K562 (cell line): ENCODE results near the gene KRT38. TPM values are rescaled to one million over a fixed set of nuclear protein-coding genes. Genes with fewer than 3 reads are reported as not detected.

Source experiments
- ATAC-seq: fragments of 200-7000 bp; cut with Tn5 transposase; 3 replicates; pipeline ENCODE4 v1.9.1; 2020; ENCODE audit warnings: moderate library complexity
- BruUV-seq: library from RNA; stranded (reverse); fragments of 400-500 nt; replicated peaks from 2 replicates; lab custom pipeline; 2021; lab: Mats Ljungman, UMichigan
- CTCF ChIA-PET: fragments of 300-600 bp; formaldehyde crosslinking; extraction: SDS; loops from one replicate; lab custom pipeline; 2021; ENCODE audit warnings: low intra/inter-chr PET ratio; lab: Yijun Ruan, JAX
- POLR2A ChIA-PET: fragments of 300-600, 350-650 bp; sonication (Branson Sonifier 250); formaldehyde crosslinking; extraction: SDS; loops from one replicate; lab custom pipeline; 2021; ENCODE audit warnings: antibody characterized with exemption, inconsistent platforms; lab: Yijun Ruan, JAX
- DNase-seq, 4 experiments: peaks; one replicate each; pipeline versions ENCODE4 v3.0.0 to v3.0.0-alpha.2; 2011 to 2018; ENCODE audit warnings: low spot score in 3 of 4, mixed read lengths in 3 of 4; ENCODE audit errors: extremely low read depth in 1 of 4
- FAIRE-seq: peaks from 2 replicates; lab custom pipeline; 2011; peaks lifted over from hg19 to GRCh38; lab: Jason Lieb, UNC
- H2AFZ ChIP-seq: 2 replicates; pipeline ENCODE4 v1.6.0; 2011; ENCODE audit warnings: low read depth, low read length, control low read depth, inconsistent platforms
- H3K27ac ChIP-seq: fragments of 200-600 bp; 3 replicates; pipeline ENCODE4 v1.8.0; 2011; ENCODE audit warnings: low read depth, mild to moderate bottlenecking, control low read depth, inconsistent platforms, low read length, moderate library complexity, mixed read lengths; ENCODE audit errors: extremely low read depth
- H3K27me3 ChIP-seq, 2 experiments: fragments of 300-600 bp in 1 of 2; 2 replicates in 1 of 2; 3 replicates in 1 of 2; pipeline versions ENCODE4 v1.6.0 to v1.8.0; 2011; ENCODE audit warnings: inconsistent platforms in 2 of 2, low read length in 2 of 2, mild to moderate bottlenecking in 1 of 2, mixed read lengths in 1 of 2, moderate library complexity in 1 of 2; ENCODE audit not compliant: control insufficient read depth in 2 of 2, insufficient read depth in 2 of 2
- H3K36me3 ChIP-seq: fragments of 300-600 bp; 3 replicates; pipeline ENCODE4 v1.8.0; 2011; ENCODE audit warnings: mild to moderate bottlenecking, low read length, inconsistent platforms; ENCODE audit not compliant: control insufficient read depth, insufficient read depth
- H3K4me1 ChIP-seq, 2 experiments: fragments of 200-600 bp in 1 of 2; replicated peaks in 1 of 2; 2 replicates in 1 of 2; 3 replicates in 1 of 2; pipeline versions ENCODE4 v1.5.1 to v1.8.0; 2011; ENCODE audit warnings: inconsistent platforms in 2 of 2, low read length in 2 of 2, mild to moderate bottlenecking in 1 of 2, mixed read lengths in 1 of 2, moderate library complexity in 1 of 2; ENCODE audit not compliant: control insufficient read depth in 2 of 2, insufficient read depth in 2 of 2
- H3K4me2 ChIP-seq: 2 replicates; pipeline ENCODE4 v1.6.1; 2011; ENCODE audit warnings: low read length, control low read depth, inconsistent platforms, mixed read lengths; ENCODE audit not compliant: insufficient read depth
- H3K4me3 ChIP-seq: fragments of 200-600 bp; sonication (generic), shearing (Covaris generic); 2 replicates; pipeline ENCODE4 v1.5.1; 2016; ENCODE audit warnings: control low read depth, inconsistent platforms
- H3K79me2 ChIP-seq: fragments of 200-600 bp; 3 replicates; pipeline ENCODE4 v1.8.0; 2011; ENCODE audit warnings: low read length, inconsistent platforms; ENCODE audit not compliant: control insufficient read depth, insufficient read depth
- H3K9ac ChIP-seq, 2 experiments: 2 replicates each; pipeline versions ENCODE4 v1.6.0 to v1.6.1; 2011; ENCODE audit warnings: low read depth in 2 of 2, low read length in 2 of 2, control low read depth in 1 of 2, inconsistent platforms in 1 of 2, mild to moderate bottlenecking in 1 of 2, mixed read lengths in 1 of 2; ENCODE audit not compliant: insufficient read depth in 1 of 2
- H3K9me1 ChIP-seq: one replicate; pipeline ENCODE4 v1.6.0; 2011; ENCODE audit warnings: inconsistent platforms, mild to moderate bottlenecking, low read length, moderate library complexity; ENCODE audit not compliant: control insufficient read depth, insufficient read depth
- H3K9me3 ChIP-seq: replicated peaks from 2 replicates; pipeline ENCODE4 v1.5.1; 2011; ENCODE audit warnings: low read depth, low read length, inconsistent platforms; ENCODE audit not compliant: control insufficient read depth, insufficient read depth
- H4K20me1 ChIP-seq: replicated peaks from 2 replicates; pipeline ENCODE4 v1.6.1; 2011; ENCODE audit warnings: low read length, inconsistent platforms, mixed read lengths; ENCODE audit not compliant: control insufficient read depth, insufficient read depth
- ZBED1 ChIP-seq: IDR thresholded peaks from 2 replicates; pipeline ENCODE4 v1.6.1; 2014
- WGBS: fragments of 100-300 bp; shearing (Covaris generic); methylation state at CpG from one replicate; pipeline ENCODE4 v1.1.6; 2016; ENCODE audit warnings: low coverage, mixed read lengths; ENCODE audit not compliant: insufficient coverage; ENCODE audit errors: missing lambda C conversion rate; 5-methylcytosine and 5-hydroxymethylcytosine counted together
- in situ Hi-C: fragments of 300-500 bp; cut with MboI; formaldehyde crosslinking; loops from 4 replicates; pipeline ENCODE4 v1.15.0; 2018; ENCODE audit warnings: inconsistent platforms, mixed read lengths
- intact Hi-C: fragments of 100-400 bp; cut with micrococcal nuclease; formaldehyde crosslinking; loops from 2 replicates; pipeline ENCODE4 v1.14.2; 2022
- polyA plus RNA-seq, 8 experiments: library from polyadenylated mRNA; depleted of rRNA in 4 of 8; stranded (reverse) in 5 of 8; unstranded in 3 of 8; fragments of >200 nt; fragmentation: Nextera tagmentation in 2 of 8; fragmentation: Illumina TruSeq in 1 of 8; extraction: Ambion mirVana in 2 of 8; extraction: Trizol in 1 of 8; gene quantifications; 2 replicates each; pipeline versions ENCODE4 v1.2.1 to v1.2.3, GENCODE V29; 2011 to 2014; ENCODE audit warnings: inconsistent platforms in 1 of 8, missing spikeins in 1 of 8
- total RNA-seq, 7 experiments: library from RNA; depleted of rRNA in 6 of 7; stranded (reverse); fragments of >200 nt in 6 of 7; fragmentation: Illumina TruSeq in 2 of 7; extraction: Trizol in 2 of 7; gene quantifications; 2 replicates each; pipeline versions ENCODE4 v1.2.1 to v1.2.3, GENCODE V29; 2011 to 2021; ENCODE audit warnings: low replicate concordance in 1 of 7
- TF ChIP-seq, protein P1 (sequence below): fragments of 250-450 bp; sonication (Bioruptor Pico); IDR thresholded peaks from 2 replicates; pipeline ENCODE4 v1.4.0; 2020; ENCODE audit warnings: mild to moderate bottlenecking, moderate library complexity, borderline replicate concordance
- TF ChIP-seq, protein P2 (sequence below): fragments of 250-450 bp; sonication (Bioruptor Pico); IDR thresholded peaks from 2 replicates; pipeline ENCODE4 v1.9.0; 2021; ENCODE audit warnings: mild to moderate bottlenecking, inconsistent platforms
- TF ChIP-seq, protein P3 (sequence below): fragments of 250-450 bp; sonication (Bioruptor Pico); IDR thresholded peaks from 2 replicates; pipeline ENCODE4 v1.9.0; 2021; ENCODE audit warnings: mild to moderate bottlenecking

The KRT38 gene
- total and polyA plus RNA-seq, 9 of the 15 experiments (the other 6 are each of a cell fraction or from before 2014, with no cell fraction given) = not detected

DNA sequence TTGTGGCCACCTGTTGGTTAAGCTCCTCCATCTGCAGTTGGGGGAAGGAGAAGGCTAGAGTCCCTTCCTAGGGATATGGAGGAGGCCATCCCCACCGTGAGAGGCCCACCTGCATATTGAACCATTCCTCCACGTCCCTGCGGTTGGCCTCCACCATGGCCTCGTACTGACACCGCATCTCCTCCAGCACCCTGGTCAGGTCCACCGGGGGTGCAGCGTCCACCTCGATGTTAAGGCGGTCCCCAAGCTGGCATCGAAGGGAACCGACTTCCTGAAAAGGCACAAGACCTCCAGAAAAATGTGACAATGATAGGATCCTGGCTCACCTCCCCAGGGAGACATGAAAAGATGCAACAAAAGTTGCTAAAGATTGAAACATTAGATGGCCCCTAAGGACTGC is 23.4 kb upstream of the KRT38 start:
- Histone ChIP-seq H4K20me1 (no peaks in the 10 kb centered on the region), H3K36me3 (no peaks in the 10 kb centered on the region), H3K27me3 (peaks cover 31 to 70% of the 10 kb centered on the region in 2 experiments), H3K27ac (no peak overlapping the region), H3K4me2 (no peak overlapping the region), H3K9me1 (no peaks in the 10 kb centered on the region), H3K9ac (no peak overlapping the region), H3K79me2 (no peaks in the 10 kb centered on the region), H3K4me3 (no peak overlapping the region), H2AFZ (no peak overlapping the region), H3K9me3 (no peaks in the 10 kb centered on the region), H3K4me1 (peaks cover 0 to 2% of the 10 kb centered on the region in 2 experiments; a peak in 1 of 5 replicates)
- DNase-seq = no peak
- TF ChIP-seq, protein P1, sequence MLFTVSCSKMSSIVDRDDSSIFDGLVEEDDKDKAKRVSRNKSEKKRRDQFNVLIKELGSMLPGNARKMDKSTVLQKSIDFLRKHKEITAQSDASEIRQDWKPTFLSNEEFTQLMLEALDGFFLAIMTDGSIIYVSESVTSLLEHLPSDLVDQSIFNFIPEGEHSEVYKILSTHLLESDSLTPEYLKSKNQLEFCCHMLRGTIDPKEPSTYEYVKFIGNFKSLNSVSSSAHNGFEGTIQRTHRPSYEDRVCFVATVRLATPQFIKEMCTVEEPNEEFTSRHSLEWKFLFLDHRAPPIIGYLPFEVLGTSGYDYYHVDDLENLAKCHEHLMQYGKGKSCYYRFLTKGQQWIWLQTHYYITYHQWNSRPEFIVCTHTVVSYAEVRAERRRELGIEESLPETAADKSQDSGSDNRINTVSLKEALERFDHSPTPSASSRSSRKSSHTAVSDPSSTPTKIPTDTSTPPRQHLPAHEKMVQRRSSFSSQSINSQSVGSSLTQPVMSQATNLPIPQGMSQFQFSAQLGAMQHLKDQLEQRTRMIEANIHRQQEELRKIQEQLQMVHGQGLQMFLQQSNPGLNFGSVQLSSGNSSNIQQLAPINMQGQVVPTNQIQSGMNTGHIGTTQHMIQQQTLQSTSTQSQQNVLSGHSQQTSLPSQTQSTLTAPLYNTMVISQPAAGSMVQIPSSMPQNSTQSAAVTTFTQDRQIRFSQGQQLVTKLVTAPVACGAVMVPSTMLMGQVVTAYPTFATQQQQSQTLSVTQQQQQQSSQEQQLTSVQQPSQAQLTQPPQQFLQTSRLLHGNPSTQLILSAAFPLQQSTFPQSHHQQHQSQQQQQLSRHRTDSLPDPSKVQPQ (CRISPR knock-in tag) = no peak
- TF ChIP-seq, protein P2, sequence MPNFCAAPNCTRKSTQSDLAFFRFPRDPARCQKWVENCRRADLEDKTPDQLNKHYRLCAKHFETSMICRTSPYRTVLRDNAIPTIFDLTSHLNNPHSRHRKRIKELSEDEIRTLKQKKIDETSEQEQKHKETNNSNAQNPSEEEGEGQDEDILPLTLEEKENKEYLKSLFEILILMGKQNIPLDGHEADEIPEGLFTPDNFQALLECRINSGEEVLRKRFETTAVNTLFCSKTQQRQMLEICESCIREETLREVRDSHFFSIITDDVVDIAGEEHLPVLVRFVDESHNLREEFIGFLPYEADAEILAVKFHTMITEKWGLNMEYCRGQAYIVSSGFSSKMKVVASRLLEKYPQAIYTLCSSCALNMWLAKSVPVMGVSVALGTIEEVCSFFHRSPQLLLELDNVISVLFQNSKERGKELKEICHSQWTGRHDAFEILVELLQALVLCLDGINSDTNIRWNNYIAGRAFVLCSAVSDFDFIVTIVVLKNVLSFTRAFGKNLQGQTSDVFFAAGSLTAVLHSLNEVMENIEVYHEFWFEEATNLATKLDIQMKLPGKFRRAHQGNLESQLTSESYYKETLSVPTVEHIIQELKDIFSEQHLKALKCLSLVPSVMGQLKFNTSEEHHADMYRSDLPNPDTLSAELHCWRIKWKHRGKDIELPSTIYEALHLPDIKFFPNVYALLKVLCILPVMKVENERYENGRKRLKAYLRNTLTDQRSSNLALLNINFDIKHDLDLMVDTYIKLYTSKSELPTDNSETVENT (CRISPR knock-in tag) = no peak
- TF ChIP-seq, protein P3, sequence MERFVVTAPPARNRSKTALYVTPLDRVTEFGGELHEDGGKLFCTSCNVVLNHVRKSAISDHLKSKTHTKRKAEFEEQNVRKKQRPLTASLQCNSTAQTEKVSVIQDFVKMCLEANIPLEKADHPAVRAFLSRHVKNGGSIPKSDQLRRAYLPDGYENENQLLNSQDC = no peak
- TF ChIP-seq ZBED1 = no peak
- ATAC-seq = no peak
- no TSS peak for BruUV-seq
- POLR2A ChIA-PET = interaction anchor here (0.6 to 1.3 kb wide), 3 partner anchors 21 to 139 kb away, joined by 3 to 4 read pairs (median 3); no protein-coding TSS in a partner anchor
- WGBS = under 1% methylated on average over 11 of the region's 11 CpGs
- intact Hi-C loops (no loop called here), in situ Hi-C loops (no loop called here)
- CTCF ChIA-PET = no interaction called here
- no peak for FAIRE-seq
